GM12875 (cell line): ENCODE data around the gene LMBRD1.
"Not testable (repeated sequence)": the region's sequence is repeated elsewhere in the genome, so short reads cannot be mapped to it uniquely, and the experiment has no call there.

Source experiments
- H3K4me3 ChIP-seq: one replicate; pipeline ENCODE4 v1.5.1; 2011; ENCODE audit warnings: low read depth, low read length, control low read depth
- CTCF ChIP-seq: IDR thresholded peaks from 2 replicates; pipeline ENCODE4 v1.5.1; 2011; ENCODE audit warnings: low read depth, mild to moderate bottlenecking, control low read depth, inconsistent platforms, low read length, moderate library complexity, borderline replicate concordance; ENCODE audit not compliant: insufficient read depth

The LMBRD1 gene

GRCh38 chr6:69690986-69691385, 105.8 kb downstream of the LMBRD1 start:
- TF ChIP-seq CTCF, result no peak
- no peak overlapping the region for H3K4me3 ChIP-seq

DNA sequence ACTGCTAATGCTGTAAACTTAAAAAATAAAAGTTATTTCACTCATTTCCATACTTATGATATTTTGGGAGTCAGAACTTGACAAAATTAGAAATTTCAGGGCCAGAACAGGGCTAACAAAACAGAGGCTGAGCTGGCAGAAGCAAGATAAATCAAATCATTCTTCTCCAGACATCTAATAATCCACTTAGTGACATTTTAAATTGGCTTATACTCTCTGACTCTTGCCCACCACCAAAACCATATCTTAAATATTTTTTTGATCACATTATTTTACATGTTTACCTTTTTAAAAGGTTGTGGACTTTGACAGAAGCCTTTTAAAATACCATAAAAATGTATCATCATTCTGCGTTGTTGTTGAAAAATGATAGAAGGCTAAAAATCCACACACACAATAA, 116.5 kb downstream of the LMBRD1 start:
- no peak overlapping the region for H3K4me3 ChIP-seq
- TF ChIP-seq CTCF, result no peak

- TF ChIP-seq CTCF, result no peak
Observed at GRCh38 chr6:69673298-69673697, 123.5 kb downstream of the LMBRD1 start.

GRCh38 chr6:69668916-69669315, 127.9 kb downstream of the LMBRD1 start:
- TF ChIP-seq CTCF, result no peak
- no peak overlapping the region for H3K4me3 ChIP-seq

More at GRCh38 chr6:69673298-69673697, 123.5 kb downstream of the LMBRD1 start:
- H3K4me3 ChIP-seq, result no peak overlapping the region

DNA sequence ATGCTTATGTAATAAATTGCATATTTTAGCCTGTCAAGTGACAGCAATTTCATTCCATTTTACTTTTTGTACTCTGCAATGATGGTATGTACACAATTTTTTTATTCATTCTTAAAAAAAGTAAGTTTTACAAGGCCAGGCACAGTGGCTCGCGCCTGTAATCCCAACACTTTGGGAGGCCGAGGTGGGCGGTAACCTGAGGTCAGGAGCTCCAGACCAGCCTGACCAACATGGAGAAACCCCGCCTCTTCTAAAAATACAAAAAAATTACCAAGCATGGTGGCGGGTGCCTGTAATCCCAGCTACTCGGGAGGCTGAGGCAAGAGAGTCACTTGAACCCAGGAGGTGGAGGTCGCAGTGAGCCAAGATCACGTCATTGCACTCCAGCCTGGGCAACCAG, 130.0 kb downstream of the LMBRD1 start:
- H3K4me3 ChIP-seq, result not testable (repeated sequence)

DNA sequence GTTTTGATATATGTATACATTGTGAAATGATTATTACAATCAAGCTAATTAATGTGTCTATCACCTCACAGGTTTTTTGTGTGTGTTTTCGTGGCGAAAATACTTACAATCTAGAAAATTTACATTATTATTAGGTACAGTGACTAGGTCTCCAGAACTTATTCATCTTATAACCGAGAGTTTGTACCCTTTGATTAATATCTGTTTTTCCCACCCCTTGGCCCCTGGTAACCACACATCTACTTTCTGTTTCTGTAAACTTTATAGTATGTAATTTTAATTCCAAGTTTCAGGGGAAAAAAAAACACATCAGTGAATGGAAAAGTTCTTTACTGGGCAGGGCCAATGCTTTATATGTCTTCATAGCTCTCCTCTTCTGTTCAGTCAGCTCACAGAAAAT, 131.4 kb downstream of the LMBRD1 start:
- H3K4me3 ChIP-seq, result no peak overlapping the region
- no peak for TF ChIP-seq CTCF

DNA sequence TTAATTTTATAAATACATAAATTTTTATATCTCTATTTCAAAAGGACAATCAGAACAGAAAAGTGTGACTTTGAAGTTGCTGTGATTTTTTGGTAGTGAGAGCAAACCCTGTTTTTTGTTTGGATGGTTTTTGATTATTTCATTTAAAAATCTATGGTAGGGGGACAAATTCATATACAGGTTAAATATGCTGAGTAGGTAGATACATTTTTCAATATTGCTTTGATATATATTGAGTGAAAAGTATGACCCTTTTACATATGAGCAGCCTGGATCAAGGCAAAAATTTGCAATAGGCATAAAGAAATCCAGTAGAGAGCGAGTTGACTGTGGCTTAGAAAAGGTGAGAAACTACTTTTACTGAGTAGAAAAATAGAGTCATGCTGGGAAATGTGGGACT, 132.3 kb downstream of the LMBRD1 start:
- no peak for TF ChIP-seq CTCF
- H3K4me3 ChIP-seq, result no peak overlapping the region

- H3K4me3 ChIP-seq, result no peak overlapping the region
- TF ChIP-seq CTCF, result no peak
Observed at GRCh38 chr6:69663215-69663614, 133.6 kb downstream of the LMBRD1 start.
